Measurements from ENCODE around the gene PKP1. TPM values are rescaled to one million over a fixed set of nuclear protein-coding genes. Genes with fewer than 3 reads are reported as not detected.

Gene PKP1
- total RNA-seq, 6 experiments from 2014 or later: not detected

GRCh38 chr1:201269900-201270410, 13.4 kb upstream of the PKP1 start:
- Histone ChIP-seq H3K27ac (no peak overlapping the region), H3K9me3 (no peaks in the 10 kb centered on the region), H3K27me3 (no peaks in the 10 kb centered on the region), H3K36me3 (no peaks in the 10 kb centered on the region), H3K4me1 (no peaks in the 10 kb centered on the region), H3K4me3 (no peak overlapping the region)
- intact Hi-C loops (cut with DNase I): no loop called here
- TF ChIP-seq CTCF (IDR thresholded peaks at IDR 0.05) (no peak), POLR2A (IDR thresholded peaks at IDR 0.05) (no peak)
- no peak for DNase-seq
- 20% methylated on average over 2 of the region's 6 CpGs for WGBS (ENCODE audit: insufficient coverage, low coverage, low lambda C conversion rate, missing lambda C conversion rate)
- no peak for ATAC-seq

- 68% methylated on average over 6 of the region's 6 CpGs for WGBS (ENCODE audit: insufficient coverage, low coverage, low lambda C conversion rate, missing lambda C conversion rate)
- DNase-seq: no peak
- TF ChIP-seq CTCF (IDR thresholded peaks at IDR 0.05) (no peak), POLR2A (IDR thresholded peaks at IDR 0.05) (no peak)
Measured at GRCh38 chr1:201270616-201271390, 12.5 kb upstream of the PKP1 start.

GRCh38 chr1:201272799-201273198, 10.5 kb upstream of the PKP1 start:
- Histone ChIP-seq H3K4me3 (no peak overlapping the region), H3K4me1 (no peaks in the 10 kb centered on the region), H3K27me3 (no peaks in the 10 kb centered on the region), H3K27ac (no peak overlapping the region), H3K9me3 (no peaks in the 10 kb centered on the region), H3K36me3 (no peaks in the 10 kb centered on the region)
- intact Hi-C loops (cut with DNase I): no loop called here
- no peak for ATAC-seq
- DNase-seq: no peak
- 82% methylated on average over 9 of the region's 10 CpGs for WGBS (ENCODE audit: insufficient coverage, low coverage, low lambda C conversion rate, missing lambda C conversion rate)
- TF ChIP-seq POLR2A (IDR thresholded peaks at IDR 0.05): no peak
- TF ChIP-seq CTCF (IDR thresholded peaks at IDR 0.05): no peak

More at GRCh38 chr1:201270616-201271390, 12.5 kb upstream of the PKP1 start:
- Histone ChIP-seq H3K27me3 (no peaks in the 10 kb centered on the region), H3K36me3 (no peaks in the 10 kb centered on the region), H3K4me3 (no peak overlapping the region), H3K4me1 (no peaks in the 10 kb centered on the region), H3K27ac (no peak overlapping the region), H3K9me3 (no peaks in the 10 kb centered on the region)
- intact Hi-C loops (cut with DNase I): no loop called here
- no peak for ATAC-seq

- Histone ChIP-seq H3K36me3 (no peaks in the 10 kb centered on the region), H3K9me3 (no peaks in the 10 kb centered on the region), H3K27ac (no peak overlapping the region), H3K4me1 (no peaks in the 10 kb centered on the region), H3K4me3 (no peak overlapping the region), H3K27me3 (no peaks in the 10 kb centered on the region)
- WGBS (ENCODE audit: insufficient coverage, low coverage, low lambda C conversion rate, missing lambda C conversion rate): 78% methylated on average over 3 of the region's 12 CpGs
- TF ChIP-seq CTCF (IDR thresholded peaks at IDR 0.05) (no peak), POLR2A (IDR thresholded peaks at IDR 0.05) (no peak)
- intact Hi-C loops (cut with DNase I): no loop called here
- no peak for ATAC-seq
- DNase-seq: no peak
Measured at GRCh38 chr1:201274616-201275252, 8.6 kb upstream of the PKP1 start.
